NOMO-1 treated with DMSO at 0.1 percent for 48 hours (cell line): ENCODE results near the gene FEM1A.
A peak's percentile ranks its signal among the peaks of the same experiment; 100 is the strongest.
"Not testable (repeated sequence)": the region's sequence is repeated elsewhere in the genome, so short reads cannot be mapped to it uniquely, and the experiment has no call there.

Source experiments
- DNase-seq: peaks from one replicate; lab custom pipeline; 2025; ENCODE audit not compliant: unreplicated experiment; lab: John Stamatoyannopoulos, UW

FEM1A gene

GRCh38 chr19:4791183-4792018 is at the start of gene FEM1A:
Gene FEM1A, plus strand, starts transcription at chr19:4791734. Its CDS starts 121 bp downstream, at chr19:4791855.
- peak; percentile 100 for DNase-seq

DNA sequence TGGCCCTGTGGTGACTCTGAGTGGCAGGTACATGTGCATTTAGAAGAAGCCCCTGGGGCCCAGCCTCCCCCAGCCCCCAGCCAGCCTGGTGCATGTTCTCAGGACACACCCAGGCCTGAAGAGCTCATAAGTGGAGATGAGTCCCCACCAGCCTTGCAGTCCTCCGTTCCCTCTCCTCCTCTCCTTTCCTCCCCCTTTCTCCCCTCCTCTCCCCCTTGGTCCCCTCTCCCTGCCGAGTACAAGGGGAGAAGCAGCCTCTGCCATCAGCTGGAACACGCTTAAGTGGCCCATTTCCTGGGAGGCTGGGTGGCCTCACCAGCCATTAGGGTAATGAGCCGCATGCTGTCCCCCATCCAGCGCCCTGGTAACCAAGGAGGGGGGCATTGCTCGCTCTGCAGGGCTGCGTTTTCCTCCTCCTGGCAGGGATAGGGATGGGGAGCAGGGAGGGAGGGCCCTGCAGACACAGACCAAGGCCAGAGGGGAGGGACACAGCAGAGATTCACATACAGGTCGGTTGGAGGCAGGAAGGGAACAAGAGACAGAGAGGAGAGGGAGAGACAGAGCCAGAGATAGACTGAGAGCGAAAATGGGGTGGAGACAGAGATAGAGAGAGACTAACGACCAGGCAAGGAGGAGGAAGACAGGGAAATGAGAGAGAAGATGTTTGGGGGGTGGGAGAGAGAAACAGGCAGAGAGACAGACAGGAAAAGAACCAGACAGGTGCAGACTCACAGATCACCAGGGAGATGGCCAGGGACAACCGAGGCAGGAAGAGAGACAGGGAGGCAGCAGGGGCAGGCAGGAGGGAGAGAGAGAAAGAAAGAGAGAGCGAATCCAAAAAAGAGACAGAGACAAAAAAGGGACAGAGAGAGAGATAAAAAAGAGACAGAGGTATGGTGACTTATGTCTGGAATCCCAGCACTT is 48.5 kb upstream of the FEM1A start:
- DNase-seq: no peak

DNA sequence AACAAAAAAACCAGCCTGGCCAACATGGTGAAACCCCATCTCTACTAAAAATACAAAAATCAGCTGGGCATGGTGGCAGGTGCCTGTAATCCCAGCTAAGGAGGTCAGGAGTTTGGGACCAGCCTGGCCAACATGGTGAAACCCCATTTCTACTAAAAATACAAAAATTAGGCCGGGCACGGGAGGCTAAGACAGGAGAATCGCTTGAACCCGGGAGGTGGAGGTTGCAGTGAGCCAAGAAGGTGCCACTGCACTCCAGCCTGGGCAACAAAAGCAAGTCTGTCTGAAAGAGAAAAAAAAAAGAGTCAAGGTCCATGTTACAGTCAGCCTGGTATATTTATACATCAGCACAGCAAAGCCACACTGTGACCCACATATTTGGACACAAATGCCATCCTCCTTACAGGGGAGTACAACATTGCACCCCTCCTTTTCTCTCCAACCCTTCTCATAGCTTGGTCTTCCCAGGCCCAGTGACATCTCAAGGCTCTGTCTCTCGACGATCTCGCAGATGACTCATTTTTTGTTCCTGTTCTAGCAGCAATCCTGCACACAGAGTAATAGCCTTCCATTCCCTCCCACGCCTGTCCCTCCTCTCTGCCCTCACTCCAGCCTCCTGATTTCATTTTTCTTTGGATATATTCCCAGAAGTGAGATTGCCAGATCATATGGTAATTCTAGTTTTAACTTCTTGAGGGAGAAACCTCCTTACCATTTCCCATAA is 46.9 kb upstream of the FEM1A start:
- peak; percentile 38 for DNase-seq

- DNase-seq: not testable (repeated sequence)
These were observed 46.4 kb upstream of the FEM1A start for GRCh38 chr19:4745175-4745574.

DNA sequence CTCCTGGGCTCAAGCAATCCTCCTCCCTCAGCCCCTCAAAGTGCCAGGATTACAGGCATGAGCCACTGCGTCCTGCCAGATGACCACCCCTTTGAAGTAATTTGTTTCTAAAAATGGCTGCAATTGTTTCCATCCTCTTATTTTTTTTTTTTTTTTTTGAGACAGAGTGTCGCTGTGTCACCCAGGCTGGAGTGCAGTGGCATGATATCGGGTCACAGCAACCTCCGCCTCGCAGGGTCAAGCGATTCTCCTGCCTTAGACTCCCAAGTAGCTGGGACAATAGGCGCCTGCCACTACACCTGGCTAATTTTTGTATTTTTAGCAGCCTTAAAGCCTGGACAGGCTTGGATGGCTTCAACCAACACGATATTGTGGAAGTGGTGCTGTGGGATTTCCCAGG is 45.5 kb upstream of the FEM1A start:
- no peak for DNase-seq

DNA sequence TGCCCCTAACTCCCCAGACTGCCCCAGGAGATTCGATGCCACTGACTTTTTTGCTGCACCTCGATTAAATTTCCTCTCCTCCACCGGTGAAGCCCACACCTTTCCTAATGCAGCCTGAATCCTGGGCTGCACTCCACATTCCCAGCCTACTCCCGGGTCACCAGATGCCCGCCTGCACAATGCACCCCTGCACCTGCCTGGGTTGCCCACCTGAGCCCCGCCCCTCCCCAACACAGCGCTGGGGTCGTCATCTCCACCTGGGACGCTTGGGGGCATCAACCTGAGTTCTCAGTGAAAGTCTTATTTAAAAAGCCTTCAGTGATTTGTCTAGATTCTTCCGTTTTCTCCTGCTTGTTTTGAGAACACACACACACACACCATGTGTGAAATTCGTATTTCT is 43.3 kb upstream of the FEM1A start:
- DNase-seq: no peak

DNA sequence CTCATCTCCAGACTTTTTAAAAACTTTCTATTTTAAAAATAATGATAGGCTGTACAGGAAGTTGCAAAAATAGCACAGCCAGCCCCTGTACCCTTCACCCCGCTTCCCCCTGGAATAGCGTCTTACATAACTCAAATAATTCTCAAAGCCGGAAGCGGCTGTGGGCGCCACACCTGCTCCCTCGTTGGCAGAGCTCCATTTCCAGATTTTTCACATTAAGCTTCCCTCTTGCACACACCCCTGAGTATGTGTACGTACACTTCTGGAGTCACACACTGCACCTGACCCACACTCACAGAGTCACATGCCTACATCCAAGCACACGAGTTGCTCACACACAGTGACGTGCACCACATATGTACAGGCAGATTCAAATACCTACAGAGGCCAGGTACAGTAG is 42.9 kb upstream of the FEM1A start:
- peak; percentile 69 for DNase-seq

GRCh38 chr19:4749870-4750590 is 41.5 kb upstream of the FEM1A start:
- no peak for DNase-seq

DNA sequence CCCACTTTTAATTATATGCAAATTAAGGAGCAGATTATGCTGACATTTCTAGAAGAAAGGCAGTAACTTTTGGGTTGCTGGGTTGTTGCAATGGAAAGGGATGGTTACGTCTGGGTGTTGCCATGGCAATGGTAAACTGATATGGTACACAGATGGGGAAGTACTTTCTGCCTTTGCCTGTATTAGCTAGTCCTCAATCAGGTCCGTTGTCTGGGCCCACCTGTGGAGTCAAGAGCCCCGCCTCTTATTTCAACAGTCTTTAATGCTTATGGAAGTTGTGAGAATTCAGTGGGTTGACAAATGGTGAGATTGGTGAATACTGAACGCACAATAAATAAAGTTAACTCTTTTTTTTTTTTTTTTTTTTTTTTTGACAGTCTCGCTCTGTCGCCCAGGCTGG is 37.3 kb upstream of the FEM1A start:
- peak; percentile 58 for DNase-seq

DNA sequence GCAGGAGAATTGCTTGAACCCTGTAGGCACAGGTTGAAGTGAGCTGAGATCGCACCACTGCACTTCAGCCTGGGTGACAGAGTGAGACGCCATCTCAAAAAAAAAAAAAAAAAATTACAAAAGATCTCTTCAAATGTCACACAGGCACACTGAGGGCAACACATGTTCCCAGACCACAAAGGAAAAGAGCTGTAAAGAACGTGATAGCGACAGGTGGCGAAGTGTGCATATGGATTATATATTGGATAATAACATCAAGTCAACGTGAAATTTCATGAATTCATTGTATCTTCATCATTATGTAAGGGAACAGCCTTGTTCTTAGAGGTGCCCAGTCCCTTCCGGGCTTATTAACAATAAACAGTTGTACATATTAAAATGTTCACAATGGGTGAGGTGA is 36.1 kb upstream of the FEM1A start:
- no peak for DNase-seq

DNA sequence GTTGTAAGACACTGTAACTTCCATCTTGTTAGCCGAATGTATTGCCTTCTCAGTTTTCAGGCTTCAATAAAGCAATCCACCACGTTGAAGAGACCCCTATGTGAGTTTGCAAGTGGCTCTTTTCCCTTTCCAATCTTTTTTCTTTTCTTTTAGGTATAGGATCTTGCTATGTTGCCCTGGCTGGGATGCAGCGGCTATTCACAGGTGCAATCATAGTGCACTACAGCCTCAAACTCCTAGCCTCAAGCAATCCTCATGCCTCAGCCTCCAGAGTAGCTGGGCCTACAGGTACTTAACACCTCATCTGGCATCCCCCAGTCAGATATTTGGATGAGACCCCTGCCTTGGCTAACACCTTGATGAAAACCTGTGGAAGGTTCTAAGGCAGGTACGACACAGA is 33.5 kb upstream of the FEM1A start:
- DNase-seq: no peak

DNA sequence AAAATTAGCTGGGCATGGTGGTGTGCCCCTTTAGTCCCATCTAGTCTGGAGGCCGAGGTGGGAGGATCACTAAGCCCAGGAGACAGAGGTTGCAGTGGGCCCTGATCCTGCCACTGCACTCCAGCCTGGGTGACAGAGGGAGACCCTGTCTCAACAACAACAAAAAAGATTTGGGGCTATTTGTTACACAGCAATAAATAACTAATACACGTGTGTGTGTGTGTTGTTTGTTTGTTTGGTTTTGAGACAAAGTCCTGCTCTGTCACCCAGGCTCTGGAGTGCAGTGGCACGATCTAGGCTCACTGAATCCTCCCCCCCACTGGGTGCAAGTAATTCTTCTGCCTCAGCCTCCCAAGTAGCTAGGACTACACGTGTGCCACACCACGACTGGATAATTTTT is 32.9 kb upstream of the FEM1A start:
- no peak for DNase-seq

- DNase-seq: peak; percentile 93
These were observed 31.9 kb upstream of the FEM1A start for GRCh38 chr19:4759388-4760284.

DNA sequence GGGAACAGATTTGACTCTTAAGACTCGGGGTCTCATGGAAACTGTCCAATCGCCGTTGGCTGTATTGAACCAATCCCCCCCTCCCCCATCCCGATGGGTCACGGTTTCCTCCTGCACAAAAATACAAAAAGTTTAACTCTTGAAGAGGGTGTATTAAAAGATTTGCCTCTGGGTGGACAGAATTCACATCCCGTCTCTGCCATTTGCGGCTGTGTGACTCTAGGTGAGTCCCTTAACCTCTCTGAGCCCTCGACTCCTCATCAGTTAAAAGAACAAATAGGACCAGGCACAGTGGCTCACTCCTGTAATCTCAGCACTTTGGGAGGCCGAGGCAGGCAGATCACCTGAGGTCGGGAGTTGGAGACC is 31.3 kb upstream of the FEM1A start:
- no peak for DNase-seq

- DNase-seq: no peak
These were observed 28.5 kb upstream of the FEM1A start for GRCh38 chr19:4763021-4763420.

GRCh38 chr19:4764393-4764660 is 27.2 kb upstream of the FEM1A start:
- DNase-seq: no peak

DNA sequence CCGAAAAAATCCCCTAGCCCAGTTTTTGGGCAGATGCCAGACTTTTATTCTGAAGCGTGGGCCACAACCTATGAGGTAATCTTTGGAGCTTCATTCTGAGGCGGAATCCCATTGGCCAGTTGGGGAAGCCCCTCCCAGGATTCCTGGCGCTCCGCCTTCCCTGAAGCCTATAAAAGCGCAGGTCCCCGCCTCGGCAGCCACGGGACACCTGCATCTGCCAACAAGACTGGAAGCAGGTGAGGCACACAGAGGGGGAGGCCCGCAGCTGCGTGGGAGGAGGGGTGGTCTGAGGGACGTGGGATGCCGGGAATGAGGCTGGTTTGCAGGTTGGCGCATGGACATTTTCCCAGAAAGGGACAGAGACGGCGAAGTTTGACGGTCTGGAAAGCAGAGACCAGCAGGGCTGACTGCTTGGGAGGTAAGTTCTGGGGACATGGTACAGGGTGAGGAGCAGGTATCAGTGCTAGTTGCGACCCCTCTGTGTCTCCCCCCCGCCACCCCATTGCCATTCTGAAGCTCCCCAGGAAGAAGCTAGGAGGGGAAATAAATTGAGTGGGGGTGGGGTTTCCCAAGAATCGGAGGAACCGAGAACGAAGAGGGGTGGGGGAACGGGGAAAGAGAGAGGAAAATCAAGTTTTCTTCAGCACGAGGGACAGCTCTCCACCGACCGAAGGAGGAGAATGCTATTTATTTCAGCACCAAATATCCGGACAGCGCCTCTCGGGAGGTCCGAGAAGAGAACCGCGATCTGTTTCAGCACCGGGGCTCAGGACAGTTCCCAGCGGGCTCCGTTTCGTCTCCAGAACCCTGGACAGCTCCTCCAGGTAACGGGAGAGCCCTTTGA is 22.4 kb upstream of the FEM1A start:
- peak; percentile 90 for DNase-seq

GRCh38 chr19:4772566-4772965 is 19.0 kb upstream of the FEM1A start:
- no peak for DNase-seq

DNA sequence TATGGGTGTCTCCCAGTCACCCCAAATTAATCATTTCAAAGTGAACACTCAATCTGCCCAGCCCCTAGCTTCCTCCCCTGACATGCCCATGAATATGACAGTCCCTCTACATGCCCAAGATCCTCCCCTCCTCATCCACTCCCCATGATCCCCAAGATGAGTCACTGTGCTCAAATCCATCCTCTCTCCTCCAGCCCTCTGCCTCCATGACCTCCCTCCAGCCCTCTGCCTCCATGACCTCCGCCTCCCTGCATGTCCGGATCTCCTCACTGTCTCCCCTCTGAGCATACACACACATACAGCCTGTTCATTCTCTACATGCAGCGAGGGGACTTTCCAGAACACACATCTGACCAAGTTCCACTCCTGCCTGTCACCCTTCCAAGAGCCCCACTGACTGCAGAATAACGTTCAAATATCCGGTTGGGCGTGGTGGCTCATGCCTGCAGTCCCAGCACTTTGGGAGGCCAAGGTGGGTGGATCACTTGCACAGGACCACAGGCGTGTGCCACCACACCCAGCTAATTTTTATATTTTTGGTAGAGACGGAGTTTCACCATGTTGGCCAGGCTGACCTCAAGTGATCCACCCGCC is 18.4 kb upstream of the FEM1A start:
- no peak for DNase-seq
